ENCODE data around the gene KCTD12.
"Not testable (repeated sequence)": the region's sequence is repeated elsewhere in the genome, so short reads cannot be mapped to it uniquely, and the experiment has no call there.

The KCTD12 gene

GRCh38 chr13:76886292-76887075 lies at the start of gene KCTD12:
TSS of gene KCTD12 (minus strand) at chr13:76886405. CDS start at chr13:76886148, 257 bp downstream.
- DNase-seq: peak; percentile 67 to 82 (median 77)

GRCh38 chr13:76934671-76935070 lies 48.5 kb upstream of the KCTD12 start:
- DNase-seq: no peak

- DNase-seq: no peak
Observed at GRCh38 chr13:76932076-76932475, 45.9 kb upstream of the KCTD12 start.

GRCh38 chr13:76929851-76930374 lies 43.7 kb upstream of the KCTD12 start:
- DNase-seq: no peak

DNA sequence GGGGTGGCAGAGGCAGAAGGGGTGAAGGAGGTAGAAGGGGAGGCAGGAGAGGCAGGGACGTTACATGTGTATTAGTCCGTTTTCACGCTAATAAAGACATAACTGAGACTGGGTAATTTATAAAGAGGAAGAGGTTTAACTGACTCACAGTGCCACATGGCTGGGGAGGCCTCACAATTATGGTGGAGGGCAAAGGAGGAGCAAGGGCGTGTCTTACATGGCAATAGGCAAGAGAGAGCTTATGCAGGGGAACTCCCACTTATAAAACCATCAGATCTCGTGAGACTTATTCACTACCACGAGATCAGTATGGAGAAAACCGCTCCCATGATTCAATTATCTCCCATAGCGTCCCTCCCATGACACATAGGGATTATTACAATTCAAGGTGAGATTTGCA lies 43.1 kb upstream of the KCTD12 start:
- no peak for DNase-seq

- no peak for DNase-seq
Observed at GRCh38 chr13:76928456-76928855, 42.3 kb upstream of the KCTD12 start.

- DNase-seq: no peak
Observed at GRCh38 chr13:76927955-76928354, 41.8 kb upstream of the KCTD12 start.

GRCh38 chr13:76925115-76925514 lies 38.9 kb upstream of the KCTD12 start:
- no peak for DNase-seq

DNA sequence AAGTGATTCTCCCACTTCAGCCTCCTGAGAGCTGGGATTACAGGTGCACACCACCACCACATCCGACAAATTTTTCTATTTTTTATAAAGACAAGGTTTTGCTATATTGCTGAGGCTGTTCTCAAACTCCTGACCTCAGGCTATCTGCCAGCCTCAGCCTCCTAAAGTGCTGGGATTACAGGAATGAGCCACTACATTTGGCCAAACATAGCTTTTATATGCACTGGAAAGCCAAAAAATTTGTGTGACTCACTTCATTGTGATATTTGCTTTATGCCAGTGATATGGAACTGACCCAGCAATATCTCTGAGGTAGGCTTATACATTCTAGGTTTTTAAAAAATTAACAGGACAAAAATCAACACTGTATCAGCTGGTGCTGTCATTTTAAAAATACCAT lies 35.3 kb upstream of the KCTD12 start:
- no peak for DNase-seq

DNA sequence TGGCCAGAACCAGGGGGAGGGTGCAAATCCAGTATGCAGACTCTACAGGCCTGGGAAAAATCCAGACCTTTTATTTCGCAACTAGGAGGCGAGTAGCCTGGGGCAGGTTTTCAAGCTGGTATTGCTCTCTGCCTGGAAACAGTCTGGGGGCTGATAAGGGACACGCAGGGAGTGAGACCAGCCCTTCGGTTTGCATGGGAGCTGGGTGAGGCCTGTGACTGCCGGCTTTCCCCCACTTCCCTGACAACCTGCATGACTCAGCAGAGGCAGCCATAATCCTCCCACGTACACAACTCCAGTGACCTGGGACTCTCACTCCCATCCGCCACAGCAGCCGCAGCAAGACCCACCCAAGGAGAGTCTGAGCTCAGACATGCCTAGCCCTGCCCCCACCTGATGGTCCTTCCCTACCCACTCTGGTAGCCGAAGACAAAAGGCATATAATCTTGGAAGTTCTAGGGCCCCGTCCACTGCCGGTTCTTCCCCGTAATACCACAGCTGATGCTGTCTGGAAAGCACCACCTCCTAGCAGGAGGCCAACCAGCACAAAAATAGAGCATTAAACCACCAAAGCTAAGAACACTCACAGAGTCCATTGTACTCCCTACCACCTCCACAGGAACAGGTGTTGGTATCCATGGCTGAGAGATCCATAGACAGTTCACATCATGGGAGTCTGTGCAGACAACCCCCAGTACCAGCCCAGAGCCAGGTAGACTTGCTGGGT lies 31.7 kb upstream of the KCTD12 start:
- not testable (repeated sequence) for DNase-seq

- no peak for DNase-seq
Observed at GRCh38 chr13:76917095-76917494, 30.9 kb upstream of the KCTD12 start.

- no peak for DNase-seq
Observed at GRCh38 chr13:76913898-76914297, 27.7 kb upstream of the KCTD12 start.

GRCh38 chr13:76912476-76912875 lies 26.3 kb upstream of the KCTD12 start:
- no peak for DNase-seq

DNA sequence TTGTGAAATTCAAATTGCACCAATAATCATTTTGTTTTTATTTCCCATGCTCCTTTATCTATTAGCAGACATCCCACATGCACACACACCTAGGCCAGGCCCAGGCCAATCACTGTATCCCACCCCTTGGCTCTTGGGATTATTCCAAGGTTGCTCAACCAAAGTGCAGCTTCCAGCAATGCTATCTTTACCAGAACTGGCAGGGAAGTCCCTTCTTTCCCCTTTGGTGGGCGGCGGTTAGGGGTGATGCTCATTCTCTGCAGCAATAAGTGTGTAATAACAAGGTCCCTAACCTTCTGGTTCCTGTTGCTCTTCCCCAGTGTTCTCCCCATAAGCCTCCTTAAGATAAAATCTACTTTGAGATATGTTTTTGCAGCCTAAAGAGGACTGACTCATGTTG lies 18.3 kb upstream of the KCTD12 start:
- no peak for DNase-seq

DNA sequence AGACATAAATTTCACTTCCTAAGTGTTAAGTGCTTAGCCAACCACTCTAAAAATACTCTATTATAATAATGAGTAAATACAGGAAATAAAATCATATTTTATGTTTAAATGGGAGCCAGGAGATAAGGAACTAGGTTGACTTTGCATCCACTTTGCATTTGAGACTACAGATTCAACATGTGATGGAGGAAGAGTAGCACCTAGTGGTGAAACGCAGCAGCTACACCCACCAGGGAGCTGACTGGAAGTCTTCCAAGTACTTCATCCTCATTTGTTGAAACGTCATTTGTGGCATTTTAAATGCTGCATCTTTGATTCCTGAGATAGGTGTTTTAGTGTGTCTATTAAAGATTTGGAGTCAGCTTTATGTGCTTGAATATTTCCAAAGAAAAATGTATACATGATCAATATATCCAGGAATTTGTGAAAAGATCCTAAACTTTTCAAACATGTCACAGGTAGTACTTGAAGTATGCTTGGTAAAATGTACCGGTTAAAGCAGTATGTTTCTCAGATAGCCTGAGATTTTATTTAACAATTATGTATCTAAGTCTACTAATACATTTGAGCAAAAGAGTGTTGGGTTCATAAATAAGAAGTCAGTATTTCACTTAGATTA lies 17.4 kb upstream of the KCTD12 start:
- DNase-seq: peak; percentile 12 to 71 (median 58)

DNA sequence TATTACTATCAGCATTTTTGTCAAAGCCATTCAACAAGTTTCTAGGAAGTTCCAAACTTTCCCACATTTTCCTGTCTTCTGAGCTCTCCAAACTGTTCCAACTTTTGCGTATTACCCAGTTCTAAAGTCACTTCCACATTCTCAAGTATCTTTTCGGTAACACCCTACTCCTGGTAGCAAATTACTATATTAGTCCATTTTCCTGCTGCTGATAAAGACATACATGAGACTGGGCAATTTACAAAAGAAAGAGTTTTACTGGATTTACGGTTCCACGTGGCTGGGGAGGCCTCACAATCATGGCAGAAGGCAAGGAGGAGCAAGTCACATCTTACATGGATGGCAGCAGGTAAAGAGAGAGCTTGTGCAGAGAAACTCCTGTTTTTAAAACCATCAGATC lies 12.9 kb upstream of the KCTD12 start:
- not testable (repeated sequence) for DNase-seq

DNA sequence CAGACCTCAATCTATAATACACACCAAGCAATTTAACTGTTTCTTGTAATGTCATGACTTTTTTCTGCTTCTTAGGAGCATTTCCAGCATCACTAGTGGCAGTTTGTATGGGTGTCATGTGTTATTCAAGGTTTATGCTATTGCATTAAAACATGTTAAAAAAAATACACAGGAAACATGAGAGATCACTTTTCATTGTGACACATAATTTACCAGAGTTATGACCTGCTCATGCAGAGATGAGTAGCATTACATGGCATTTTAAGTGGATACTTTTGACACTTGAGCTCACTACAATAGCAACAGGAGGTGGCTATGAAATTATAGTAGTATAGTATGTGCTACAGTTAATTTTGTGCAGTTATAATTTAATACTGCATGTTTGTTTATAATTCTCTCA lies 11.0 kb upstream of the KCTD12 start:
- not testable (repeated sequence) for DNase-seq

DNA sequence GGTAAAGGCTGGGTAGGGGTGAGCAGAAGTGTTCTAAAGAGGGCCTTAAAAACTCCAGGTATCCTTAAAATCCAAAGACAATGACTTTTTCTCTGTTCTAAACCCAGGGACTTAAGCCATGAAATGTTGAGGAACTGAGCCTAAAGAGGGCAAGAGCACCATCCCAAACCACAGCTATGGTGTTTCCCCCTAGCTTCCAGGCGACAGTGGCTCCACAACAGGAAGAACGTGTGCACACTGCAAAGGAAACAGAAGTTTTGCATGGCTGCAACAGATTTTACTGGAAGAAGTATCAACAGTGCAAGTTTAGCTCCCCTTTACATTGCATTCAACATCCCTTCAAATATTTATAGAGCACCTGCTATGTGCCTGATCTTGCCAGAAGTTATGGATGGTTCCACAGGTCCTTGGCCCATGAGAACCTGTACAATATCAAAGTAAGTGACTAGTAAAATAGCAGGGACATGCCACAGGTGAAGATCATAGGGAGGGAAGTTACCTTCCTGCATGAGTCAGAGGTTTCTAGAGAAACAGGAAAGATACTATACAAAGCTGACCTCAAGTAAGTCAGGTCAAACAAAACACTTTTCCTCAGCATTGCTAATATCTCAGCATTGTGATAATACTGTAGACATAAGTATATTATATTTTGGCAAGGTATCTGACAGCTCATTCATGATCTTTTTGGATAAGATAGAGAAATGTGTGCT lies 8.4 kb upstream of the KCTD12 start:
- DNase-seq: no peak

DNA sequence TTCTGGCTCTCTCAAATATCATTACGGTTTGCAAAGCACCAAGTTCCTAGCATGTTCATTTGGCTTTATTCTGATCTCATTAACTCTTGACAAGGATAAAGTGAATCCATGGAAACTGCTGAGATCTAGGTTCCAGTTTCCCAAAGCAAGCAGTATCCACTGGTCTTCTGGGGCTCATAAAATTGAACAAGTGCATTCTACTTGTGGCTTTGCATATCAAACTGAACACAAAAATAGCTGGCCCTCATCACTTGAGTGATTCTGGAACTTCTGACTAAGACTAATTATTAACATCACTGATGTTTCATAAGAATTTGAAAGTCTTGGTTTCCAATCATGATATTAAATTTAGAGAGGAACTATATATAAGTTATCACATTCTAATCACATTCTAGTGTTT lies 6.3 kb upstream of the KCTD12 start:
- DNase-seq: no peak

GRCh38 chr13:76890021-76890420 lies 3.8 kb upstream of the KCTD12 start:
- no peak for DNase-seq

DNA sequence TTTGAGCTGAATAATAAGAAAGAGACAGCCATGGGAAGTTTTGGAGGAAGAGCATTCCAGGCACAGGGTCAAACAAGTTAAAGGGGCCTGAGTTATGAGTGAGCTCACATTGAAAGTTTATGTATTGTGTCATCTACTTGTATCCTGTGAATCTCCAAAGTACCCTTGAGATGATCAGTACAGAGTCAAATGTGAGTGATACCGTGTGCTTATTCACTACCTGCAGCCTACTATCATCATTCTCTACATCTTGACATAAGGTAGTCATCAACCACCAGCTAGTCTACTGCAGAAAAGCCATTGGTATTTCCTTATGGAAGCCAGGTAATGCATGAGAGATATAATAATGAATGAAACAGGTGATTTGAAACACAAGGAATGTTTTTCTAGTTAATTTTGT lies 3.0 kb upstream of the KCTD12 start:
- no peak for DNase-seq

- no peak for DNase-seq
Observed at GRCh38 chr13:76888421-76888820, 2.2 kb upstream of the KCTD12 start.

DNA sequence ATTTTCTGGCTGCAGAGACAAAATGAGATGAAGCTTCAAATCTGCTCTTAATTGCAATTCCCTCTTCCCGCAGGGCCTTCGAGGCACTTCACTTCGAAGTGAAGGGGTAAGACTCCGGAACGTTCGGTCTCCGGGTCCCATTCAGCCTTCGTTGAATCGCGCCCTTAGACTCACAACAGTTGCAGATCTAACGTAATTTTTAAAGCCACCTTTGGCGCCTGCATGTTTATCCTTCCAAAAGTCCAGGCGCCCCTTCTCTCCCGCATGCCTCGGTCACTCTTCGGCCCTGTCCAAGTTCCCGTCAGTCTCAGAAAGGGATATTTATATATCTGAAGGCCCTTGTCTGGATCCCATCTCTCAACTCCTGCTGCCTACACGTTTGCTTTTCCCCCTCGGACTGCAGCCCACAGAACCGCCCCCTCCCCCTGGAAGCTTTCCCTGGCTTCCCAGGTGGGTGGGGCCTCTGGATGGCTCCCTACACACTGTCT lies 915 bp upstream of the KCTD12 start:
- DNase-seq: no peak
